Nephron progenitor cell (in vitro differentiated cells): ENCODE measurements around the gene DCTPP1.

Experiments
- DNase-seq: peaks from one replicate; pipeline ENCODE4 v3.0.0; 2021
- H3K27ac Mint-ChIP-seq: 2 replicates; pipeline ENCODE4 v1.8.0; 2021; ENCODE audit warnings: mild to moderate bottlenecking, moderate library complexity, mixed read lengths
- H3K27me3 Mint-ChIP-seq: 2 replicates; pipeline ENCODE4 v1.8.0; 2021; ENCODE audit warnings: mild to moderate bottlenecking, low read depth, mixed read lengths; ENCODE audit not compliant: poor library complexity
- H3K36me3 Mint-ChIP-seq: 2 replicates; pipeline ENCODE4 v1.8.0; 2021; ENCODE audit warnings: low read depth, mixed read lengths
- H3K4me1 Mint-ChIP-seq: 2 replicates; pipeline ENCODE4 v1.8.0; 2021; ENCODE audit warnings: mixed read lengths
- H3K4me3 Mint-ChIP-seq: 2 replicates; pipeline ENCODE4 v1.8.0; 2021; ENCODE audit warnings: mild to moderate bottlenecking, moderate library complexity, mixed read lengths
- H3K9me3 Mint-ChIP-seq: 2 replicates; pipeline ENCODE4 v1.8.0; 2021; ENCODE audit warnings: mild to moderate bottlenecking, moderate library complexity, mixed read lengths
- CTCF ChIP-seq: fragments of 200-600 bp; sonication (generic); IDR thresholded peaks from 2 replicates; pipeline ENCODE4 v1.5.0; 2021; ENCODE audit warnings: antibody characterized with exemption

Gene DCTPP1

GRCh38 chr16:30444231-30445148, 14.7 kb upstream of the DCTPP1 start:
- Mint-ChIP-seq H3K36me3 (peaks cover 34% of the 10 kb centered on the region), H3K4me3 (peak overlapping the region; percentile 90), H3K4me1 (peaks cover 29% of the 10 kb centered on the region), H3K27ac (no peak overlapping the region), H3K27me3 (peaks cover 25% of the 10 kb centered on the region), H3K9me3 (peaks cover 35% of the 10 kb centered on the region)
- no peak for DNase-seq
- TF ChIP-seq CTCF = no peak

- TF ChIP-seq CTCF = no peak
- peak overlapping the region; percentile 62 for H3K4me3 Mint-ChIP-seq
- peaks cover 35% of the 10 kb centered on the region for H3K9me3 Mint-ChIP-seq
- H3K27ac Mint-ChIP-seq = no peak overlapping the region
- H3K27me3 Mint-ChIP-seq = peaks cover 31% of the 10 kb centered on the region
- peaks cover 34% of the 10 kb centered on the region for H3K36me3 Mint-ChIP-seq
- H3K4me1 Mint-ChIP-seq = peaks cover 29% of the 10 kb centered on the region
- no peak for DNase-seq
Measured at GRCh38 chr16:30443631-30444030, 13.8 kb upstream of the DCTPP1 start.

- DNase-seq = no peak
- Mint-ChIP-seq H3K4me3 (no peak overlapping the region), H3K27me3 (peaks cover 30% of the 10 kb centered on the region), H3K4me1 (peaks cover 15% of the 10 kb centered on the region), H3K27ac (no peak overlapping the region), H3K9me3 (peaks cover 25% of the 10 kb centered on the region), H3K36me3 (peaks cover 24% of the 10 kb centered on the region)
- TF ChIP-seq CTCF = no peak
Measured at GRCh38 chr16:30439720-30440348, 10.0 kb upstream of the DCTPP1 start.

- peaks cover 14% of the 10 kb centered on the region for H3K36me3 Mint-ChIP-seq
- peaks cover 15% of the 10 kb centered on the region for H3K9me3 Mint-ChIP-seq
- H3K4me1 Mint-ChIP-seq = peaks cover 12% of the 10 kb centered on the region
- no peak for DNase-seq
- H3K27me3 Mint-ChIP-seq = peaks cover 31% of the 10 kb centered on the region
- no peak overlapping the region for H3K4me3 Mint-ChIP-seq
- no peak for TF ChIP-seq CTCF
- no peak overlapping the region for H3K27ac Mint-ChIP-seq
Measured at GRCh38 chr16:30438835-30439234, 9.0 kb upstream of the DCTPP1 start.

- Mint-ChIP-seq H3K4me1 (peaks cover 4% of the 10 kb centered on the region), H3K27ac (peak overlapping the region; percentile 8), H3K9me3 (peaks cover 4% of the 10 kb centered on the region), H3K36me3 (peaks cover 4% of the 10 kb centered on the region), H3K27me3 (peaks cover 40% of the 10 kb centered on the region), H3K4me3 (no peak overlapping the region)
- no peak for TF ChIP-seq CTCF
- DNase-seq = no peak
Measured at GRCh38 chr16:30437511-30438046, 7.7 kb upstream of the DCTPP1 start.
